Measurements from ENCODE around the gene MSH6.

Gene MSH6

DNA sequence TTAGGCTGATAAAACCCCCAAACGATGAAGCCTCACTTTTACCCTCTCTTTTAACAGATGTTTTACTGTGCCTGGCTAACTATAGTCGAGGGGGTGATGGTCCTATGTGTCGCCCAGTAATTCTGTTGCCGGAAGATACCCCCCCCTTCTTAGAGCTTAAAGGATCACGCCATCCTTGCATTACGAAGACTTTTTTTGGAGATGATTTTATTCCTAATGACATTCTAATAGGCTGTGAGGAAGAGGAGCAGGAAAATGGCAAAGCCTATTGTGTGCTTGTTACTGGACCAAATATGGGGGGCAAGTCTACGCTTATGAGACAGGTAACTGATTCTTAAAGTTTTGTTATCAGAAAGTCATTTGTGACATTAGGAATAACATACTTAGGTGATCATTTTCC, 20.4 kb downstream of the MSH6 start:
- H3K36me3 ChIP-seq (replicated peaks; ENCODE audit: insufficient read depth, low read length) = peaks cover 61% of the 10 kb centered on the region
- no peak overlapping the region for H3K4me2 ChIP-seq (ENCODE audit: low read depth, low read length)
- H3F3A ChIP-seq (ENCODE audit: insufficient read depth, low read length) = 0 out of 2 replicates have a peak, but pooled peaks cover 13% of the 10 kb centered on the region
- H3K27ac ChIP-seq (ENCODE audit: low read length) = no peak overlapping the region
- no peak for DNase-seq
- no peak overlapping the region for H3K4me3 ChIP-seq (ENCODE audit: low read length)
- H3K9me3 ChIP-seq (replicated peaks; ENCODE audit: insufficient read depth, low read length) = no peaks in the 10 kb centered on the region
- TF ChIP-seq EZH2 (optimal IDR thresholded peaks at IDR 0.05; ENCODE audit: low read depth, low read length) = no peak
- no peak for TF ChIP-seq CTCF (IDR thresholded peaks at IDR 0.05; ENCODE audit: low read length)
- TF ChIP-seq EZH2phosphoT487 (IDR thresholded peaks at IDR 0.05; ENCODE audit: low read length) = no peak
- no peak overlapping the region for H3K9ac ChIP-seq (ENCODE audit: low read length)
- no peak overlapping the region for H2AFZ ChIP-seq (ENCODE audit: low read length)
- H4K20me1 ChIP-seq (ENCODE audit: insufficient read depth, low read length) = peaks cover 7% of the 10 kb centered on the region; the same call in 1 of the 2 replicates
- H3K4me1 ChIP-seq (ENCODE audit: low read length) = no peaks in the 10 kb centered on the region
- no peaks in the 10 kb centered on the region for H3K27me3 ChIP-seq (replicated peaks; ENCODE audit: insufficient read depth, low read length)
- peaks cover 63% of the 10 kb centered on the region for H3K79me2 ChIP-seq (ENCODE audit: low read length)
- H3K9me2 ChIP-seq (replicated peaks; ENCODE audit: insufficient read depth, low read length) = no peaks in the 10 kb centered on the region

GRCh38 chr2:47803770-47804169, 20.8 kb downstream of the MSH6 start:
- Histone ChIP-seq H3K27ac (ENCODE audit: low read length) (no peak overlapping the region), H2AFZ (ENCODE audit: low read length) (no peak overlapping the region), H3K4me1 (ENCODE audit: low read length) (no peaks in the 10 kb centered on the region), H3K4me3 (ENCODE audit: low read length) (no peak overlapping the region), H3K27me3 (replicated peaks; ENCODE audit: insufficient read depth, low read length) (no peaks in the 10 kb centered on the region), H3K9ac (ENCODE audit: low read length) (no peak overlapping the region), H3F3A (ENCODE audit: insufficient read depth, low read length) (0 out of 2 replicates have a peak, but pooled peaks cover 13% of the 10 kb centered on the region), H4K20me1 (ENCODE audit: insufficient read depth, low read length) (peaks cover 4% of the 10 kb centered on the region; the same call in 1 of the 2 replicates), H3K79me2 (ENCODE audit: low read length) (peaks cover 59% of the 10 kb centered on the region), H3K9me2 (replicated peaks; ENCODE audit: insufficient read depth, low read length) (no peaks in the 10 kb centered on the region), H3K36me3 (replicated peaks; ENCODE audit: insufficient read depth, low read length) (peaks cover 59% of the 10 kb centered on the region), H3K9me3 (replicated peaks; ENCODE audit: insufficient read depth, low read length) (no peaks in the 10 kb centered on the region), H3K4me2 (ENCODE audit: low read depth, low read length) (no peak overlapping the region)
- TF ChIP-seq CTCF (IDR thresholded peaks at IDR 0.05; ENCODE audit: low read length) = no peak
- TF ChIP-seq EZH2phosphoT487 (IDR thresholded peaks at IDR 0.05; ENCODE audit: low read length) = no peak
- no peak for TF ChIP-seq EZH2 (optimal IDR thresholded peaks at IDR 0.05; ENCODE audit: low read depth, low read length)
- no peak for DNase-seq

GRCh38 chr2:47805850-47806249, 22.9 kb downstream of the MSH6 start:
- Histone ChIP-seq H3K4me3 (ENCODE audit: low read length) (no peak overlapping the region), H2AFZ (ENCODE audit: low read length) (no peak overlapping the region), H3K4me2 (ENCODE audit: low read depth, low read length) (no peak overlapping the region), H4K20me1 (ENCODE audit: insufficient read depth, low read length) (peaks cover 4% of the 10 kb centered on the region; the same call in 1 of the 2 replicates), H3K36me3 (replicated peaks; ENCODE audit: insufficient read depth, low read length) (peaks cover 49% of the 10 kb centered on the region), H3K9me3 (replicated peaks; ENCODE audit: insufficient read depth, low read length) (no peaks in the 10 kb centered on the region), H3K27ac (ENCODE audit: low read length) (no peak overlapping the region), H3K4me1 (ENCODE audit: low read length) (no peaks in the 10 kb centered on the region), H3K9ac (ENCODE audit: low read length) (no peak overlapping the region), H3K27me3 (replicated peaks; ENCODE audit: insufficient read depth, low read length) (no peaks in the 10 kb centered on the region), H3K79me2 (ENCODE audit: low read length) (peaks cover 38% of the 10 kb centered on the region), H3F3A (ENCODE audit: insufficient read depth, low read length) (0 out of 2 replicates have a peak, but pooled peaks cover 13% of the 10 kb centered on the region), H3K9me2 (replicated peaks; ENCODE audit: insufficient read depth, low read length) (no peaks in the 10 kb centered on the region)
- TF ChIP-seq EZH2phosphoT487 (IDR thresholded peaks at IDR 0.05; ENCODE audit: low read length) = no peak
- TF ChIP-seq EZH2 (optimal IDR thresholded peaks at IDR 0.05; ENCODE audit: low read depth, low read length) = no peak
- TF ChIP-seq CTCF (IDR thresholded peaks at IDR 0.05; ENCODE audit: low read length) = no peak
- no peak for DNase-seq
